K562 (cell line): ENCODE measurements around the gene NEURL1B. TPM values are rescaled to one million over a fixed set of nuclear protein-coding genes. Genes with fewer than 3 reads are reported as not detected.
A peak's percentile ranks its signal among the peaks of the same experiment; 100 is the strongest.

Experiments
- ATAC-seq: fragments of 200-7000 bp; cut with Tn5 transposase; 3 replicates; pipeline ENCODE4 v1.9.1; 2020; ENCODE audit warnings: moderate library complexity
- BruUV-seq: library from RNA; stranded (reverse); fragments of 400-500 nt; replicated peaks from 2 replicates; lab custom pipeline; 2021; lab: Mats Ljungman, UMichigan
- CTCF ChIA-PET: fragments of 300-600 bp; formaldehyde crosslinking; extraction: SDS; loops from one replicate; lab custom pipeline; 2021; ENCODE audit warnings: low intra/inter-chr PET ratio; lab: Yijun Ruan, JAX
- POLR2A ChIA-PET: fragments of 300-600, 350-650 bp; sonication (Branson Sonifier 250); formaldehyde crosslinking; extraction: SDS; loops from one replicate; lab custom pipeline; 2021; ENCODE audit warnings: antibody characterized with exemption, inconsistent platforms; lab: Yijun Ruan, JAX
- DNase-seq, 4 experiments: peaks; one replicate each; pipeline versions ENCODE4 v3.0.0 to v3.0.0-alpha.2; 2011 to 2018; ENCODE audit warnings: low spot score in 3 of 4, mixed read lengths in 3 of 4; ENCODE audit errors: extremely low read depth in 1 of 4
- FAIRE-seq: peaks from 2 replicates; lab custom pipeline; 2011; peaks lifted over from hg19 to GRCh38; lab: Jason Lieb, UNC
- H2AFZ ChIP-seq: 2 replicates; pipeline ENCODE4 v1.6.0; 2011; ENCODE audit warnings: low read depth, low read length, control low read depth, inconsistent platforms
- H3K27ac ChIP-seq: fragments of 200-600 bp; 3 replicates; pipeline ENCODE4 v1.8.0; 2011; ENCODE audit warnings: low read depth, mild to moderate bottlenecking, control low read depth, inconsistent platforms, low read length, moderate library complexity, mixed read lengths; ENCODE audit errors: extremely low read depth
- H3K27me3 ChIP-seq, 2 experiments: fragments of 300-600 bp in 1 of 2; 2 replicates in 1 of 2; 3 replicates in 1 of 2; pipeline versions ENCODE4 v1.6.0 to v1.8.0; 2011; ENCODE audit warnings: inconsistent platforms in 2 of 2, low read length in 2 of 2, mild to moderate bottlenecking in 1 of 2, mixed read lengths in 1 of 2, moderate library complexity in 1 of 2; ENCODE audit not compliant: control insufficient read depth in 2 of 2, insufficient read depth in 2 of 2
- H3K36me3 ChIP-seq: fragments of 300-600 bp; 3 replicates; pipeline ENCODE4 v1.8.0; 2011; ENCODE audit warnings: mild to moderate bottlenecking, low read length, inconsistent platforms; ENCODE audit not compliant: control insufficient read depth, insufficient read depth
- H3K4me1 ChIP-seq, 2 experiments: fragments of 200-600 bp in 1 of 2; replicated peaks in 1 of 2; 2 replicates in 1 of 2; 3 replicates in 1 of 2; pipeline versions ENCODE4 v1.5.1 to v1.8.0; 2011; ENCODE audit warnings: inconsistent platforms in 2 of 2, low read length in 2 of 2, mild to moderate bottlenecking in 1 of 2, mixed read lengths in 1 of 2, moderate library complexity in 1 of 2; ENCODE audit not compliant: control insufficient read depth in 2 of 2, insufficient read depth in 2 of 2
- H3K4me2 ChIP-seq: 2 replicates; pipeline ENCODE4 v1.6.1; 2011; ENCODE audit warnings: low read length, control low read depth, inconsistent platforms, mixed read lengths; ENCODE audit not compliant: insufficient read depth
- H3K4me3 ChIP-seq: fragments of 200-600 bp; sonication (generic), shearing (Covaris generic); 2 replicates; pipeline ENCODE4 v1.5.1; 2016; ENCODE audit warnings: control low read depth, inconsistent platforms
- H3K79me2 ChIP-seq: fragments of 200-600 bp; 3 replicates; pipeline ENCODE4 v1.8.0; 2011; ENCODE audit warnings: low read length, inconsistent platforms; ENCODE audit not compliant: control insufficient read depth, insufficient read depth
- H3K9ac ChIP-seq, 2 experiments: 2 replicates each; pipeline versions ENCODE4 v1.6.0 to v1.6.1; 2011; ENCODE audit warnings: low read depth in 2 of 2, low read length in 2 of 2, control low read depth in 1 of 2, inconsistent platforms in 1 of 2, mild to moderate bottlenecking in 1 of 2, mixed read lengths in 1 of 2; ENCODE audit not compliant: insufficient read depth in 1 of 2
- H3K9me1 ChIP-seq: one replicate; pipeline ENCODE4 v1.6.0; 2011; ENCODE audit warnings: inconsistent platforms, mild to moderate bottlenecking, low read length, moderate library complexity; ENCODE audit not compliant: control insufficient read depth, insufficient read depth
- H3K9me3 ChIP-seq: replicated peaks from 2 replicates; pipeline ENCODE4 v1.5.1; 2011; ENCODE audit warnings: low read depth, low read length, inconsistent platforms; ENCODE audit not compliant: control insufficient read depth, insufficient read depth
- H4K20me1 ChIP-seq: replicated peaks from 2 replicates; pipeline ENCODE4 v1.6.1; 2011; ENCODE audit warnings: low read length, inconsistent platforms, mixed read lengths; ENCODE audit not compliant: control insufficient read depth, insufficient read depth
- HNRNPLL ChIP-seq: fragments of 200-400 bp; formaldehyde crosslinking; IDR thresholded peaks from 2 replicates; pipeline ENCODE4 v1.6.1; 2017; ENCODE audit warnings: low read length, low read depth, mild to moderate bottlenecking; ENCODE audit not compliant: poor library complexity, severe bottlenecking
- L3MBTL2 ChIP-seq: fragments of 450-650 bp; IDR thresholded peaks from 2 replicates; pipeline ENCODE4 v1.6.1; 2016; ENCODE audit warnings: mild to moderate bottlenecking, moderate library complexity
- MBD1 ChIP-seq: fragments of 250-450 bp; sonication (Bioruptor Pico); IDR thresholded peaks from 2 replicates; pipeline ENCODE4 v1.8.0; 2022; ENCODE audit warnings: inconsistent platforms
- NFYB ChIP-seq: IDR thresholded peaks from 2 replicates; pipeline ENCODE4 v1.6.1; 2011; ENCODE audit warnings: mild to moderate bottlenecking, moderate library complexity; ENCODE audit not compliant: insufficient read length; ENCODE audit errors: extremely low read depth
- POLR2AphosphoS5 ChIP-seq: IDR thresholded peaks from 2 replicates; pipeline ENCODE4 v1.6.1; 2011; ENCODE audit warnings: mild to moderate bottlenecking, low read depth, low read length, moderate library complexity; ENCODE audit not compliant: control insufficient read depth, insufficient read depth
- PTRF ChIP-seq: fragments of 450-650 bp; IDR thresholded peaks from 2 replicates; pipeline ENCODE4 v1.6.1; 2016; ENCODE audit warnings: mild to moderate bottlenecking, missing genetic modification characterization, missing compliant biosample characterization
- TOE1 ChIP-seq, 2 experiments: fragments of 450-650 bp in 1 of 2; sonication (generic) in 1 of 2; formaldehyde crosslinking in 1 of 2; IDR thresholded peaks; 2 replicates each; pipeline versions ENCODE4 v1.7.1 to v1.8.0; 2016 to 2022; ENCODE audit warnings: borderline replicate concordance in 2 of 2, mild to moderate bottlenecking in 2 of 2, antibody characterized with exemption in 1 of 2, inconsistent platforms in 1 of 2, low read depth in 1 of 2, missing genetic modification reagents in 1 of 2, moderate library complexity in 1 of 2
- USF2 ChIP-seq: sonication (generic); formaldehyde crosslinking; IDR thresholded peaks from 2 replicates; pipeline ENCODE4 v1.5.0; 2020; ENCODE audit warnings: missing genetic modification reagents
- ZNF197 ChIP-seq: fragments of 200-800 bp; sonication (Bioruptor generic); IDR thresholded peaks from 2 replicates; pipeline ENCODE4 v1.6.1; 2016; ENCODE audit warnings: low read depth, missing genetic modification characterization, missing compliant biosample characterization
- ZNF354B ChIP-seq: fragments of 250-450 bp; sonication (Bioruptor Pico); IDR thresholded peaks from 2 replicates; pipeline ENCODE4 v1.4.0; 2020
- WGBS: fragments of 100-300 bp; shearing (Covaris generic); methylation state at CpG from one replicate; pipeline ENCODE4 v1.1.6; 2016; ENCODE audit warnings: low coverage, mixed read lengths; ENCODE audit not compliant: insufficient coverage; ENCODE audit errors: missing lambda C conversion rate; 5-methylcytosine and 5-hydroxymethylcytosine counted together
- in situ Hi-C: fragments of 300-500 bp; cut with MboI; formaldehyde crosslinking; loops from 4 replicates; pipeline ENCODE4 v1.15.0; 2018; ENCODE audit warnings: inconsistent platforms, mixed read lengths
- intact Hi-C: fragments of 100-400 bp; cut with micrococcal nuclease; formaldehyde crosslinking; loops from 2 replicates; pipeline ENCODE4 v1.14.2; 2022
- polyA plus RNA-seq, 8 experiments: library from polyadenylated mRNA; depleted of rRNA in 4 of 8; stranded (reverse) in 5 of 8; unstranded in 3 of 8; fragments of >200 nt; fragmentation: Nextera tagmentation in 2 of 8; fragmentation: Illumina TruSeq in 1 of 8; extraction: Ambion mirVana in 2 of 8; extraction: Trizol in 1 of 8; gene quantifications; 2 replicates each; pipeline versions ENCODE4 v1.2.1 to v1.2.3, GENCODE V29; 2011 to 2014; ENCODE audit warnings: inconsistent platforms in 1 of 8, missing spikeins in 1 of 8
- total RNA-seq, 7 experiments: library from RNA; depleted of rRNA in 6 of 7; stranded (reverse); fragments of >200 nt in 6 of 7; fragmentation: Illumina TruSeq in 2 of 7; extraction: Trizol in 2 of 7; gene quantifications; 2 replicates each; pipeline versions ENCODE4 v1.2.1 to v1.2.3, GENCODE V29; 2011 to 2021; ENCODE audit warnings: low replicate concordance in 1 of 7

Gene NEURL1B
- total and polyA plus RNA-seq, 9 of the 15 experiments (the other 6 are each of a cell fraction or from before 2014, with no cell fraction given), result 0.04 TPM; not detected in 8

- CTCF ChIA-PET, result no interaction called here
- Histone ChIP-seq H3K4me2 (no peak overlapping the region; the same call in 1 of the 2 replicates), H2AFZ (peak overlapping the region; percentile 1; the same call in 1 of the 2 replicates), H3K9me1 (no peaks in the 10 kb centered on the region), H3K27me3 (peaks cover 22 to 34% of the 10 kb centered on the region in 2 experiments; a peak in 4 of 5 replicates), H3K9me3 (no peaks in the 10 kb centered on the region), H3K4me3 (no peak overlapping the region), H3K27ac (no peak overlapping the region), H3K4me1 (peaks cover 0 to 2% of the 10 kb centered on the region in 2 experiments; a peak in 1 of 5 replicates), H3K79me2 (no peaks in the 10 kb centered on the region), H3K36me3 (no peaks in the 10 kb centered on the region), H4K20me1 (0 out of 2 replicates have a peak, but pooled peaks cover 2% of the 10 kb centered on the region), H3K9ac (no peak overlapping the region)
- ATAC-seq (0 out of 3 replicates have a peak, but pooled peaks have one; percentile 9), DNase-seq (no peak), FAIRE-seq (no peak)
- intact Hi-C loops (no loop called here), in situ Hi-C loops (loop anchor here (25.0 kb wide), 1 partner anchor 1592 kb away; no protein-coding TSS in a partner anchor)
- 14% methylated on average over 5 of the region's 5 CpGs for WGBS
- BruUV-seq, result no TSS peak
- POLR2A ChIA-PET, result interaction anchor here (0.5 to 0.6 kb wide), 2 partner anchors 238 to 607 kb away, joined by 4 to 5 read pairs; partner anchors contain the start of gene STC2
- TF ChIP-seq PTRF (tag) (no peak), MBD1 (CRISPR knock-in tag) (no peak), TOE1 (IDR thresholded peaks at IDR 0.05; ENCODE audit: borderline replicate concordance) (no peak), TOE1 (CRISPR knock-in tag; IDR thresholded peaks at IDR 0.05; ENCODE audit: borderline replicate concordance, low read depth) (no peak), NFYB (peak; percentile 39), POLR2AphosphoS5 (no peak), HNRNPLL (no peak), ZNF354B (no peak), L3MBTL2 (peak; percentile 54; the same call in 1 of the 2 replicates), ZNF197 (no peak), USF2 (CRISPR knock-in tag) (0 out of 2 replicates have a peak, but pooled peaks have one; percentile 3)
Measured at GRCh38 chr5:172720655-172721054, 79.6 kb downstream of the NEURL1B start.
